ENCODE data around the gene FMNL2. TPM values are rescaled to one million over a fixed set of nuclear protein-coding genes. Genes with fewer than 3 reads are reported as not detected.

FMNL2 gene
- total RNA-seq, 1 experiment from 2014 or later: 46.5 TPM

GRCh38 chr2:152623775-152624174 lies 288.8 kb downstream of the FMNL2 start:
- H3K36me3 Mint-ChIP-seq (ENCODE audit: insufficient read depth, unreplicated experiment): peaks cover 16% of the 10 kb centered on the region
- no peaks in the 10 kb centered on the region for H3K9me3 Mint-ChIP-seq (ENCODE audit: low read depth, unreplicated experiment)
- no peak for TF ChIP-seq CTCF (IDR thresholded peaks at IDR 0.05; ENCODE audit: unreplicated experiment)
- intact Hi-C loops (cut with micrococcal nuclease; ENCODE audit: unreplicated experiment): loop anchor here (10.0 kb wide), 1 partner anchor 119 kb away; no protein-coding TSS in a partner anchor
- no peak overlapping the region for H3K4me3 Mint-ChIP-seq (ENCODE audit: low read depth, unreplicated experiment)
- no peak for DNase-seq
- BruUV-seq (replicated peaks): no TSS peak
- CTCF ChIA-PET: no interaction called here
- H3K27ac Mint-ChIP-seq (ENCODE audit: unreplicated experiment): no peak overlapping the region
- no peaks in the 10 kb centered on the region for H3K4me1 Mint-ChIP-seq (ENCODE audit: low read depth, unreplicated experiment)
- H3K27me3 Mint-ChIP-seq (ENCODE audit: unreplicated experiment): no peaks in the 10 kb centered on the region

GRCh38 chr2:152624805-152625204 lies 289.8 kb downstream of the FMNL2 start:
- H3K4me3 Mint-ChIP-seq (ENCODE audit: low read depth, unreplicated experiment): no peak overlapping the region
- H3K9me3 Mint-ChIP-seq (ENCODE audit: low read depth, unreplicated experiment): no peaks in the 10 kb centered on the region
- no peak for TF ChIP-seq CTCF (IDR thresholded peaks at IDR 0.05; ENCODE audit: unreplicated experiment)
- no peaks in the 10 kb centered on the region for H3K27me3 Mint-ChIP-seq (ENCODE audit: unreplicated experiment)
- CTCF ChIA-PET: no interaction called here
- intact Hi-C loops (cut with micrococcal nuclease; ENCODE audit: unreplicated experiment): loop anchor here (5.0 to 10.0 kb wide), 2 partner anchors 120 to 158 kb away; no protein-coding TSS in a partner anchor
- no TSS peak for BruUV-seq (replicated peaks)
- H3K27ac Mint-ChIP-seq (ENCODE audit: unreplicated experiment): no peak overlapping the region
- DNase-seq: no peak
- H3K36me3 Mint-ChIP-seq (ENCODE audit: insufficient read depth, unreplicated experiment): peaks cover 20% of the 10 kb centered on the region
- H3K4me1 Mint-ChIP-seq (ENCODE audit: low read depth, unreplicated experiment): no peaks in the 10 kb centered on the region

GRCh38 chr2:152626911-152627339 lies 292.0 kb downstream of the FMNL2 start:
- H3K36me3 Mint-ChIP-seq (ENCODE audit: insufficient read depth, unreplicated experiment): peaks cover 22% of the 10 kb centered on the region
- no TSS peak for BruUV-seq (replicated peaks)
- no peak for DNase-seq
- no peak overlapping the region for H3K27ac Mint-ChIP-seq (ENCODE audit: unreplicated experiment)
- H3K4me1 Mint-ChIP-seq (ENCODE audit: low read depth, unreplicated experiment): no peaks in the 10 kb centered on the region
- H3K9me3 Mint-ChIP-seq (ENCODE audit: low read depth, unreplicated experiment): no peaks in the 10 kb centered on the region
- no peak overlapping the region for H3K4me3 Mint-ChIP-seq (ENCODE audit: low read depth, unreplicated experiment)
- CTCF ChIA-PET: no interaction called here
- no peak for TF ChIP-seq CTCF (IDR thresholded peaks at IDR 0.05; ENCODE audit: unreplicated experiment)
- H3K27me3 Mint-ChIP-seq (ENCODE audit: unreplicated experiment): no peaks in the 10 kb centered on the region
- intact Hi-C loops (cut with micrococcal nuclease; ENCODE audit: unreplicated experiment): loop anchor here (2.0 to 10.0 kb wide), 3 partner anchors 122 to 436 kb away; no protein-coding TSS in a partner anchor

- Mint-ChIP-seq H3K27me3 (ENCODE audit: unreplicated experiment) (no peaks in the 10 kb centered on the region), H3K4me1 (ENCODE audit: low read depth, unreplicated experiment) (no peaks in the 10 kb centered on the region), H3K27ac (ENCODE audit: unreplicated experiment) (no peak overlapping the region), H3K4me3 (ENCODE audit: low read depth, unreplicated experiment) (no peak overlapping the region), H3K36me3 (ENCODE audit: insufficient read depth, unreplicated experiment) (peaks cover 22% of the 10 kb centered on the region), H3K9me3 (ENCODE audit: low read depth, unreplicated experiment) (no peaks in the 10 kb centered on the region)
- no TSS peak for BruUV-seq (replicated peaks)
- peak; percentile 21 for DNase-seq
- no peak for TF ChIP-seq CTCF (IDR thresholded peaks at IDR 0.05; ENCODE audit: unreplicated experiment)
- CTCF ChIA-PET: no interaction called here
- intact Hi-C loops (cut with micrococcal nuclease; ENCODE audit: unreplicated experiment): loop anchor here (2.0 to 10.0 kb wide), 3 partner anchors 123 to 437 kb away; no protein-coding TSS in a partner anchor
These were observed 292.5 kb downstream of the FMNL2 start for GRCh38 chr2:152627351-152627957.

Data from Calu3 (cell line).